ENCODE measurements around the gene DOCK8. TPM values are rescaled to one million over a fixed set of nuclear protein-coding genes. Genes with fewer than 3 reads are reported as not detected.

The DOCK8 gene
- total and polyA plus RNA-seq, 2 of the 4 experiments (the other 2 are of a cell fraction): not detected

- Histone ChIP-seq H2BK5ac (ENCODE audit: low read depth, low read length, poor library complexity, severe bottlenecking) (no peak overlapping the region), H4K91ac (ENCODE audit: insufficient read depth, low read depth, low read length) (no peak overlapping the region), H2AFZ (replicated peaks; ENCODE audit: low read length, poor library complexity) (no peak overlapping the region), H3K4me1 (ENCODE audit: control insufficient read depth, insufficient read depth, low read length) (no peaks in the 10 kb centered on the region), H3K79me1 (ENCODE audit: low read depth in 1 of 2, low read length in 2 of 2) (no peaks in the 10 kb centered on the region), H3K27me3 (ENCODE audit: control insufficient read depth, insufficient read depth, low read length) (peaks cover 2% of the 10 kb centered on the region; the same call in 1 of the 2 replicates), H3K4ac (ENCODE audit: low read depth, low read length) (no peak overlapping the region), H4K8ac (ENCODE audit: low read depth in 2 of 2, low read length in 2 of 2) (no peak overlapping the region), H3K14ac (replicated peaks; ENCODE audit: low read depth, low read length) (no peak overlapping the region), H4K5ac (ENCODE audit: low read depth, low read length) (no peak overlapping the region), H2BK120ac (ENCODE audit: low read depth, low read length) (no peak overlapping the region), H3K27ac (ENCODE audit: insufficient read depth, low read length) (no peak overlapping the region), H2AK9ac (replicated peaks; ENCODE audit: low read depth, low read length, poor library complexity) (no peak overlapping the region), H3K23ac (ENCODE audit: low read depth, low read length) (no peak overlapping the region), H3K9me1 (ENCODE audit: insufficient read depth, low read length) (no peaks in the 10 kb centered on the region), H4K20me1 (ENCODE audit: insufficient read depth, low read length) (no peaks in the 10 kb centered on the region), H3K4me2 (ENCODE audit: low read depth, low read length) (no peak overlapping the region), H3K36me3 (ENCODE audit: control insufficient read depth, insufficient read depth, low read length) (no peaks in the 10 kb centered on the region), H3K56ac (ENCODE audit: extremely low read depth, insufficient read depth, low read length) (no peak overlapping the region), H3K18ac (ENCODE audit: low read depth, low read length) (no peak overlapping the region), H2AK5ac (ENCODE audit: low read depth, low read length) (no peak overlapping the region), H3K9me3 (ENCODE audit: control insufficient read depth, insufficient read depth, low read length) (no peaks in the 10 kb centered on the region; the same call in 1 of the 2 replicates), H3K9ac (ENCODE audit: low read depth, low read length) (no peak overlapping the region), H2BK15ac (ENCODE audit: low read depth, low read length) (no peak overlapping the region), H3K4me3 (ENCODE audit: insufficient read depth, low read depth, low read length) (no peak overlapping the region), H2BK20ac (ENCODE audit: low read depth, low read length) (no peak overlapping the region)
- intact Hi-C loops (cut with micrococcal nuclease) (no loop called here), dilution Hi-C loops (cut with HindIII; ENCODE audit: low sequenced_read_pairs, unreplicated experiment) (no loop called here), in situ Hi-C loops (cut with MboI; ENCODE audit: low sequenced_read_pairs) (no loop called here)
- no TSS peak for BruUV-seq (replicated peaks)
- ChIA-PET POLR2A (ENCODE audit: unreplicated experiment) (no interaction called here), CTCF (interaction anchor here (0.6 kb wide), 1 partner anchor 236 kb away, joined by 3 read pairs; no protein-coding TSS in a partner anchor)
- no peak for TF ChIP-seq POLR2A (IDR thresholded peaks at IDR 0.05; ENCODE audit: low read depth, low read length)
- no peak for TF ChIP-seq CHD1 (IDR thresholded peaks at IDR 0.05; ENCODE audit: low read depth, low read length)
- no peak for TF ChIP-seq RAD21 (IDR thresholded peaks at IDR 0.05; ENCODE audit: low read length)
- ATAC-seq (ENCODE audit: low read depth) (no peak), DNase-seq (no peak)
- WGBS, 2 experiments (ENCODE audit: extremely low coverage in 2 of 2, insufficient read length in 1 of 2): no CpG with 5 or more reads among the region's 7 CpGs
Observed at GRCh38 chr9:482739-483138, 268.1 kb downstream of the DOCK8 start.
